Measurements from ENCODE around the gene MEA1.

Gene MEA1

DNA sequence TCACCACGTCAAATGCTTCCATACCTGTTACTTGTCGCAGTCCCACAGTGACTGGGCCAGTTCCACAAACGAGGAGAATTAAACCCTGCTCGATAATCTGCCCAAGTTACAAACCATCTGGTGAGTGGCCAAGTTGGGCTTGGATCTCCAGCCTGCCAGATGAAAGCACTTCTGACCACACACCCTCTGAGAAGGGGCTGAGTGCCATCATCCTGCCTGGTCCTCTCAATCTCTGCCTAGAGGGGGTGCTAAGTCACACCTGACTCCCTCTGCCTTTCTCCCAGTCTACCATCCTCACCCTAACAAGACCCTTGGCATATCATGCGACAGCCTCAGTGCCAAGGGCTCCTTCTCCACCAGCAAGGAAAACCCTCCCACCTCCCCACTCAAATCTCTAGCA, 23.5 kb upstream of the MEA1 start:
- TF ChIP-seq, protein P1, sequence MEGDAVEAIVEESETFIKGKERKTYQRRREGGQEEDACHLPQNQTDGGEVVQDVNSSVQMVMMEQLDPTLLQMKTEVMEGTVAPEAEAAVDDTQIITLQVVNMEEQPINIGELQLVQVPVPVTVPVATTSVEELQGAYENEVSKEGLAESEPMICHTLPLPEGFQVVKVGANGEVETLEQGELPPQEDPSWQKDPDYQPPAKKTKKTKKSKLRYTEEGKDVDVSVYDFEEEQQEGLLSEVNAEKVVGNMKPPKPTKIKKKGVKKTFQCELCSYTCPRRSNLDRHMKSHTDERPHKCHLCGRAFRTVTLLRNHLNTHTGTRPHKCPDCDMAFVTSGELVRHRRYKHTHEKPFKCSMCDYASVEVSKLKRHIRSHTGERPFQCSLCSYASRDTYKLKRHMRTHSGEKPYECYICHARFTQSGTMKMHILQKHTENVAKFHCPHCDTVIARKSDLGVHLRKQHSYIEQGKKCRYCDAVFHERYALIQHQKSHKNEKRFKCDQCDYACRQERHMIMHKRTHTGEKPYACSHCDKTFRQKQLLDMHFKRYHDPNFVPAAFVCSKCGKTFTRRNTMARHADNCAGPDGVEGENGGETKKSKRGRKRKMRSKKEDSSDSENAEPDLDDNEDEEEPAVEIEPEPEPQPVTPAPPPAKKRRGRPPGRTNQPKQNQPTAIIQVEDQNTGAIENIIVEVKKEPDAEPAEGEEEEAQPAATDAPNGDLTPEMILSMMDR (IDR thresholded peaks at IDR 0.05; ENCODE audit: extremely low read depth, missing control alignments) = no peak
- no peak for DNase-seq (ENCODE audit: low spot score)

DNA sequence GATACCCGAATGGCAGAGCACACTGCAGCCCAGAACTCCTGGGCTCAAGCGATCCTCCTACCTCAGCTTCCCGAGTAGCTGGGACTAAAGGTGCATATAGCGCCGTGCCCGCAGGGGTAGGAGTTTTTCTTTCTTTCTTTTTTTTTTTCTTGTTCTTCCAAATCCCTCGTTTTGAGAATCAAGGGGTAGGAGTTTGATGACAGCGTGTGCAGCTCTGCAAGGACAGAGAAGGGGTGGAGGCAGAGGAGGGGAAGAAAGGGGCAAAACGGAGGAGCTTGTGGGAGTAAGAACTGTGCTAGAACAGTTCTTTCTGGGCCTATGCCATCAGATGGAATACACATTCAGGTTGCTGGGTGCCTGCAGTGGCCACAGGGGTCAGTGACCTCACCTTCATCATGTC, 23.0 kb upstream of the MEA1 start:
- no peak for DNase-seq (ENCODE audit: low spot score)
- TF ChIP-seq, protein P1 (IDR thresholded peaks at IDR 0.05; ENCODE audit: extremely low read depth, missing control alignments) = no peak

DNA sequence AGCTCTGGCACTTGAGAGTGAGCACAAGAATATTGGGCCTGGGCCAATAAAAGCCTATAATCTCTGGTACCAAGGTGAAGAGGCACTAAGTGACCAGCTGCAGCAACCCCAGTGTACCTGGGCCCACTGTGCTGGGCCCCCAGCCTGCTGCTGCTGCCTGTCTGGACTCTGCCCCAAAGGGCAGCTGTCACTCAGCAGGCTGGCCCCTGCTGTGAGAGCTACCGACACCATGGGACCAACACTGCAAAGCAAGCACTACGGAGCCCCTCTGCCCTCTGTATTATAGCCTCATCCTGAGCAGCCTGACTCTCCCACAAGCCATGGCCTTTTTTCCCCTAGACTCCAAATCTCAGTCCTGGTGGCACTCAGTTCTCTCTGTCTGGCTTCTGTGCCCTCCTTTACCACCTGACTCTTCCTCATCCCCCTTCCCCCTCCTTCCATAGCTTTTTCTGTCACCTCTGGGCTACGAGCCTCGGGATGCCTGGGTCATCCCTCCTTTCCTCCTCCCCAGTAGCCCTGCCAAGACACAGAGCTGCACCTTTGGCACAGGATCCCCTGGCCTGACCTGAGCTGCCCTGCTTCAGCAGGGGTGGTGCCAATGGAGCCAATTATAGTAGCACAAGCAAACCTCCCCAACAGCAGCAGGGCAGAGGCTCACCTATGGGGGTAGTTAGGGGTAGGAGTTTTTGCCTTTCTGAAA, 21.9 kb upstream of the MEA1 start:
- no peak for DNase-seq (ENCODE audit: low spot score)
- TF ChIP-seq, protein P1 (IDR thresholded peaks at IDR 0.05; ENCODE audit: extremely low read depth, missing control alignments) = no peak

DNA sequence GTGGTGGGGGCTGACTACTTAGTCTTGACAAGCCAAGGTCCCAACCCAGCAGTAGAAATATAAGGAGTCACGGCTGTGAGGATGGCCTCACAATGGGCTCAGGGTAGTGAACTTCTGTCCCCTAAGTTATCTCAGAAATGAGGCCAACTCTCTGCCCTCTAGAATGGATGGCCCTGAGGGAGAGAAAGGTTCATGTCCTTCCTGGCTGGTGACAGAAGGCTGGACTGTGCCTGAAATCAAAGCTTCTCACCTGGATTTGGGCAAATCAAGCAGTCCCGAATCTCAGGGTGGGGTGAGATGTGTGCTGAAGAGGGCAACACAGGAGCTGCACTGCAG, 20.4 kb upstream of the MEA1 start:
- DNase-seq (ENCODE audit: low spot score) = no peak
- TF ChIP-seq, protein P1 (IDR thresholded peaks at IDR 0.05; ENCODE audit: extremely low read depth, missing control alignments) = no peak

DNA sequence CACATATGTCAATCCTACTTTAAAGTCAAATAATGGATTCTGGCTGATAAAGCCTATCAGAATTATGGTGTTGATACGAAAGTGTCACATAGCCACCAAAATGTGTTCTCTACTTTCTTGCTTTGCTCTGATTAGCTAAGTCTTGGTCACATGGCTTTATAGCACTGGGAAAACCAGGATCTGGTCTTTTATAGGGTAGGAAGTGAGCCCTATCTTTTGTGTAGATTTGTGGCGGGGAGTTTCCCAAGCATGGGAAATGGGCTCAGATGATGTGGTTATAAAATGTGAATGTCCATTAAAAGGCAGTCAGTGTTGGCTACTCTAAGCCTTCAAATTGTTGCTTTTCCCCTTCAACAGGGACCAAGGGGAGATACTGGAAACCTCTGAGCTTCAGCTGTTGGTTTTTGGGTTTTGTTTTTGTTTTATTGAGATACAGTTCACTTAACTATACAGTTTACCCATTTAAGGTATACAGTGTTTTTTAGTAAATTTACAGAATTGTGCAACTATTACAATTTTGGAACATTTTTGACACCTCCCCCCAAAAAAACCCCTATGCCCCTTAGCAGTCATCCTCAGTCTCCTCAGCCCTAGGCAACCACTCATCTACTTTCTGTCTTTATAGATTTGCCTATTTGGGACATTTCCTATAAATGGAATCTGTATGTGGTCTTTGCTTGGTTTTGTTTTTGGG, 19.9 kb upstream of the MEA1 start:
- TF ChIP-seq, protein P1 (IDR thresholded peaks at IDR 0.05; ENCODE audit: extremely low read depth, missing control alignments) = no peak
- DNase-seq (ENCODE audit: low spot score) = no peak

DNA sequence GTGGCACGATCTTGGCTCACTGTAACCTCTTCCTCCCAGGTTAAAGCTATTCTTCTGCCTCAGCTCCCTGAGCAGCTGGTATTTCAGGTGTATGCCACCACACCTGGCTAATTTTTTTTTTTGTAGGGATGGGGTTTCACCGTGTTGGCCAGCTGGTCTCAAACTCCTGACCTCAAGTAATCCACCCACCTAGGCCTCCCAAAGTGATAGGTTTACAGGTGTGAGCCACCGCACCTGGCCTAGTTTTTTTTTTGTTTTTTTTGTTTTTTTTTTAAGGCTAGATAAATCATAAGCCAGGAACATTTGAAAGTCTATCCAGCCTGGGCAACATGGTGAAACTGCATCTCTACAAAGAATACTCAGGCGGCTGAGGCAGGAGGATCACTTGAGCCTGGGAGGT, 18.6 kb upstream of the MEA1 start:
- TF ChIP-seq, protein P1 (IDR thresholded peaks at IDR 0.05; ENCODE audit: extremely low read depth, missing control alignments) = no peak

DNA sequence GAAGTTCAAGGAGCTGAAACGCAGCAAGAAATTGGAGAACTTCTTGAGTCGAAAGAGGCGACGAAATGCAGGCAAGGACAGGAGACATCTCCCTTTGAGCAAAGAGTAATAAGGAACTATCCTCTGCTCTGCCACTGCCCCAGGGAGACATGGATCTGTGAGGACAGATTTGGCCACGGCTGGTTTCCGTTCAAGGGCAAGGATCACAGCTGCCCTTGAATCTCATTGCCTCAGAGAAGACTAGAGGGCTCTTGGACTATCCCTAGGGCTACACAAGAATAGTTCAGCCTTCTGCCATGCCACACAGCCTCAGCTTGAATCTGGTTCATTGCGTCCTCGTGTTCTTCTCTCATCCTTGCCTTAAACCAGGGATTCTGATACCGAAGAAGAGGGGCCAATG, 15.4 kb upstream of the MEA1 start:
- DNase-seq (ENCODE audit: low spot score) = no peak
- TF ChIP-seq, protein P1 (IDR thresholded peaks at IDR 0.05; ENCODE audit: extremely low read depth, missing control alignments) = no peak

More for the DNA sequence above, 18.6 kb upstream of the MEA1 start:
- DNase-seq (ENCODE audit: low spot score) = no peak
